HepG2 (cell line): ENCODE measurements around the gene LRRC8E. TPM values are rescaled to one million over a fixed set of nuclear protein-coding genes. Genes with fewer than 3 reads are reported as not detected.

Experiments
- ATM ChIP-seq: fragments of 450-650 bp; IDR thresholded peaks from 2 replicates; pipeline ENCODE4 v1.7.1; 2017; ENCODE audit warnings: mild to moderate bottlenecking, borderline replicate concordance
- PHF21A ChIP-seq: sonication (generic); formaldehyde crosslinking; IDR thresholded peaks from 2 replicates; pipeline ENCODE4 v1.5.0; 2020; ENCODE audit warnings: mild to moderate bottlenecking, missing genetic modification reagents
- ZNF12 ChIP-seq: sonication (generic); formaldehyde crosslinking; IDR thresholded peaks from 2 replicates; pipeline ENCODE4 v1.5.0; 2020; ENCODE audit warnings: missing genetic modification reagents
- polyA plus RNA-seq, 8 experiments: library from polyadenylated mRNA; depleted of rRNA in 3 of 8; stranded (reverse) in 7 of 8; unstranded in 1 of 8; fragments of >200 nt; fragmentation: Illumina TruSeq in 4 of 8; extraction: Trizol in 4 of 8; gene quantifications; 2 replicates each; pipeline versions ENCODE4 v1.2.1 to v1.2.3, GENCODE V29; 2011 to 2016; ENCODE audit warnings: low read depth in 4 of 8, missing spikeins in 1 of 8, mixed read lengths in 1 of 8; ENCODE audit not compliant: insufficient read depth in 1 of 8
- total RNA-seq, 5 experiments: library from RNA; depleted of rRNA; stranded (reverse); fragments of >200 nt; fragmentation: Illumina TruSeq; extraction: Trizol; gene quantifications; 2 replicates each; pipeline ENCODE4 v1.2.3, GENCODE V29; 2016; ENCODE audit warnings: low read depth in 1 of 5
- TF ChIP-seq, protein P1 (sequence below): sonication (generic); formaldehyde crosslinking; IDR thresholded peaks from 2 replicates; pipeline ENCODE4 v1.9.0; 2021; ENCODE audit warnings: mild to moderate bottlenecking, missing genetic modification reagents
- TF ChIP-seq, protein P2 (sequence below): sonication (generic); formaldehyde crosslinking; IDR thresholded peaks from 2 replicates; pipeline ENCODE4 v1.4.0; 2020; ENCODE audit warnings: missing genetic modification reagents, borderline replicate concordance

The LRRC8E gene
- total and polyA plus RNA-seq, 2 of the 13 experiments (the other 11 are each of a cell fraction or from before 2014, with no cell fraction given) = 8.0 to 10.3 TPM

DNA sequence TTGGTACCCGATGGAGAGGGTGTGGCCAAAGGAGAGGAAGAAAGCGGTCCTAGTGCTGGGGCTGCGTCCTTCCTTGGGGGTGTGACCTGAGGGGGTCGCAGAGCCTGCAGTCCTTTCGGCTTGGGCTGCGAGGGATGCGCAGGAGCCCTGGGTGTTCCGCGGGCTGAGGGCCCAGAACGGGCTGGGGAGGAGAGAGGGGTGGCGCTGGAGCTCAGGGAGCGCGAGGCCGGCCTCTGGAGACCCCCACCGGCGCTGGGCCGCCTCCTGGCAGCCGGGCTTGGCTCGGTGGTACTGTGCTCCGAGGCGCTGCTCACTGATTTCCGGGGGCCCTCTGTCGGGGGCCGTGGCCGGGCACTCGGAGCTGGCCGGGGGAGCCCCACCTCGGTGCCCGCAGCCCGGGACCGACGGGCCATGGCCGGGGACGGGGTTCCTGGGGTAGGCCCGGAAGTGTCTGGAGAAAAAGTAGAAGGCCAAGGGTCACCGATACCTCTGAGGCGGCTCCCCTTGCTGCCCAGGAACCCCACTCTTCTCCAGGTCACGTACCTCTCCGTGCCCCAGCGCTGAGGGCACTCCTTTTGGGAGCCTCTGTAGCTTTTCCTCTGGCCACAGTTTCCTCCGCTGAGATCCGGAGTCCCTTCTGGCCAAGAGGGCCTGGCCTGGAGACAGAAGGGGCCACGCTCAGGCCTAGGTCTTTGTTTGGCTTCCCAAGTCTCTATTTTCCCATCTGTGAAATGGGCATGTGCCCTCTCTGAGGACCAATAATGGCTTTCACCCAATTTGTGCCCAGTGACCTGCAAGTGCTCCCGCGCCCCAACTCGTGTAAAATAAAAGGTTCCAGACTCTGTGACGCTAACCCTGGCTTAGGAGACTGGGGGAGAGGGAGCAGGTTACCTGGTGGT, 15.8 kb upstream of the LRRC8E start (continued):
- TF ChIP-seq, protein P1, sequence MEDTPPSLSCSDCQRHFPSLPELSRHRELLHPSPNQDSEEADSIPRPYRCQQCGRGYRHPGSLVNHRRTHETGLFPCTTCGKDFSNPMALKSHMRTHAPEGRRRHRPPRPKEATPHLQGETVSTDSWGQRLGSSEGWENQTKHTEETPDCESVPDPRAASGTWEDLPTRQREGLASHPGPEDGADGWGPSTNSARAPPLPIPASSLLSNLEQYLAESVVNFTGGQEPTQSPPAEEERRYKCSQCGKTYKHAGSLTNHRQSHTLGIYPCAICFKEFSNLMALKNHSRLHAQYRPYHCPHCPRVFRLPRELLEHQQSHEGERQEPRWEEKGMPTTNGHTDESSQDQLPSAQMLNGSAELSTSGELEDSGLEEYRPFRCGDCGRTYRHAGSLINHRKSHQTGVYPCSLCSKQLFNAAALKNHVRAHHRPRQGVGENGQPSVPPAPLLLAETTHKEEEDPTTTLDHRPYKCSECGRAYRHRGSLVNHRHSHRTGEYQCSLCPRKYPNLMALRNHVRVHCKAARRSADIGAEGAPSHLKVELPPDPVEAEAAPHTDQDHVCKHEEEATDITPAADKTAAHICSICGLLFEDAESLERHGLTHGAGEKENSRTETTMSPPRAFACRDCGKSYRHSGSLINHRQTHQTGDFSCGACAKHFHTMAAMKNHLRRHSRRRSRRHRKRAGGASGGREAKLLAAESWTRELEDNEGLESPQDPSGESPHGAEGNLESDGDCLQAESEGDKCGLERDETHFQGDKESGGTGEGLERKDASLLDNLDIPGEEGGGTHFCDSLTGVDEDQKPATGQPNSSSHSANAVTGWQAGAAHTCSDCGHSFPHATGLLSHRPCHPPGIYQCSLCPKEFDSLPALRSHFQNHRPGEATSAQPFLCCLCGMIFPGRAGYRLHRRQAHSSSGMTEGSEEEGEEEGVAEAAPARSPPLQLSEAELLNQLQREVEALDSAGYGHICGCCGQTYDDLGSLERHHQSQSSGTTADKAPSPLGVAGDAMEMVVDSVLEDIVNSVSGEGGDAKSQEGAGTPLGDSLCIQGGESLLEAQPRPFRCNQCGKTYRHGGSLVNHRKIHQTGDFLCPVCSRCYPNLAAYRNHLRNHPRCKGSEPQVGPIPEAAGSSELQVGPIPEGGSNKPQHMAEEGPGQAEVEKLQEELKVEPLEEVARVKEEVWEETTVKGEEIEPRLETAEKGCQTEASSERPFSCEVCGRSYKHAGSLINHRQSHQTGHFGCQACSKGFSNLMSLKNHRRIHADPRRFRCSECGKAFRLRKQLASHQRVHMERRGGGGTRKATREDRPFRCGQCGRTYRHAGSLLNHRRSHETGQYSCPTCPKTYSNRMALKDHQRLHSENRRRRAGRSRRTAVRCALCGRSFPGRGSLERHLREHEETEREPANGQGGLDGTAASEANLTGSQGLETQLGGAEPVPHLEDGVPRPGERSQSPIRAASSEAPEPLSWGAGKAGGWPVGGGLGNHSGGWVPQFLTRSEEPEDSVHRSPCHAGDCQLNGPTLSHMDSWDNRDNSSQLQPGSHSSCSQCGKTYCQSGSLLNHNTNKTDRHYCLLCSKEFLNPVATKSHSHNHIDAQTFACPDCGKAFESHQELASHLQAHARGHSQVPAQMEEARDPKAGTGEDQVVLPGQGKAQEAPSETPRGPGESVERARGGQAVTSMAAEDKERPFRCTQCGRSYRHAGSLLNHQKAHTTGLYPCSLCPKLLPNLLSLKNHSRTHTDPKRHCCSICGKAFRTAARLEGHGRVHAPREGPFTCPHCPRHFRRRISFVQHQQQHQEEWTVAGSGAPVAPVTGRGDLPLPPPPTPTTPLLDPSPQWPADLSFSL = no peak
- TF ChIP-seq, protein P2, sequence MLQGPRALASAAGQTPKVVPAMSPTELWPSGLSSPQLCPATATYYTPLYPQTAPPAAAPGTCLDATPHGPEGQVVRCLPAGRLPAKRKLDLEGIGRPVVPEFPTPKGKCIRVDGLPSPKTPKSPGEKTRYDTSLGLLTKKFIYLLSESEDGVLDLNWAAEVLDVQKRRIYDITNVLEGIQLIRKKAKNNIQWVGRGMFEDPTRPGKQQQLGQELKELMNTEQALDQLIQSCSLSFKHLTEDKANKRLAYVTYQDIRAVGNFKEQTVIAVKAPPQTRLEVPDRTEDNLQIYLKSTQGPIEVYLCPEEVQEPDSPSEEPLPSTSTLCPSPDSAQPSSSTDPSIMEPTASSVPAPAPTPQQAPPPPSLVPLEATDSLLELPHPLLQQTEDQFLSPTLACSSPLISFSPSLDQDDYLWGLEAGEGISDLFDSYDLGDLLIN (CRISPR knock-in tag) = no peak
- TF ChIP-seq ATM (no peak), ZNF12 (CRISPR knock-in tag) (no peak), PHF21A (CRISPR knock-in tag) (no peak)
